ENCODE results near the gene REPS1. TPM values are rescaled to one million over a fixed set of nuclear protein-coding genes. Genes with fewer than 3 reads are reported as not detected.
"Not testable (repeated sequence)": the region's sequence is repeated elsewhere in the genome, so short reads cannot be mapped to it uniquely, and the experiment has no call there.

The REPS1 gene
- total and polyA plus RNA-seq, 5 donors from 2014 or later, result 16.1 to 55.4 (median 25.0) TPM

DNA sequence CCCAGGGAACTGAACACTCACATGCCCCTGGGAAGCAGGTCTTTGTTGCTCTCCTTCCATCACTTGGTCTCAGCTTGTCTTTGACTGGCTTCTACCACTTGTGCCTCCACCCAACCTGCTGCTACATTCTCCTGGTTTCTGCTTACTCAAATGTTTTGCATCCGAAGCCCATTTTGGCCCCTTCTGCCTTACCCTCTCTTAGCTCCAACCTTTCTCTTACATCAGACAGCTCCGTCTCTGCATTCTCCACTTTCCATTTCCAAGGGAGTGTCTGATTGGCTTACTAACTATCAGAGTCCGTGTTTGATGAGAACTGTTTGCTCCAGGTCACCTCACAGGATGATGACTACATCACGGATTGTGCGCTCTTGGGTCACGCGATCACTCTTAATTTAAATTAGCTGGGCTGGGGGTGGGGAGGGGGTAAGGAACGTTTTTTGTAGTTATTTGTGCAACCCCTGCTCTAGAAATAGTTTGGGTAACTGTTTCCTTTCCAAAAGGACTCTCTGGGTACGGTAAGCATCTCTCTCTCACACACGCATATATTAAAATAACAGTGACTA lies 39.6 kb upstream of the REPS1 start:
- ATAC-seq (ENCODE audit: low read depth in 2 of 2) (peak in 1 of 2 donors; percentile 20), DNase-seq (peak in 1 of 3 donors; percentile 70)
- peaks cover 33% of the 10 kb centered on the region for H3K4me1 ChIP-seq (ENCODE audit: control insufficient read depth, insufficient read depth, low read length, poor library complexity, severe bottlenecking)
- H3K4me1 Mint-ChIP-seq, result peaks cover 14 to 21% (median 20%) of the 10 kb centered on the region in 4 donors
- H3K36me3 Mint-ChIP-seq, result no peaks in the 10 kb centered on the region
- peak overlapping the region; percentile 89 for H3K4me3 ChIP-seq (ENCODE audit: low read depth, low read length)
- no peaks in the 10 kb centered on the region for H3K36me3 ChIP-seq (ENCODE audit: control insufficient read depth, insufficient read depth, low read length)
- no peaks in the 10 kb centered on the region for H3K9me3 ChIP-seq (ENCODE audit: control insufficient read depth in 2 of 2, low read length in 2 of 2)
- H3K27me3 Mint-ChIP-seq, result no peaks in the 10 kb centered on the region
- H3K27me3 ChIP-seq (ENCODE audit: control insufficient read depth, insufficient read depth, low read length), result no peaks in the 10 kb centered on the region
- H3K9me3 Mint-ChIP-seq, result no peaks in the 10 kb centered on the region
- peak overlapping the region; percentile 86 to 94 (median 92) for H3K27ac Mint-ChIP-seq
- peak overlapping the region; percentile 86 for H3K27ac ChIP-seq (ENCODE audit: insufficient read depth, low read length, poor library complexity, severe bottlenecking)
- peak overlapping the region in 3 of 4 donors; percentile 95 to 96 (median 95) for H3K4me3 Mint-ChIP-seq

DNA sequence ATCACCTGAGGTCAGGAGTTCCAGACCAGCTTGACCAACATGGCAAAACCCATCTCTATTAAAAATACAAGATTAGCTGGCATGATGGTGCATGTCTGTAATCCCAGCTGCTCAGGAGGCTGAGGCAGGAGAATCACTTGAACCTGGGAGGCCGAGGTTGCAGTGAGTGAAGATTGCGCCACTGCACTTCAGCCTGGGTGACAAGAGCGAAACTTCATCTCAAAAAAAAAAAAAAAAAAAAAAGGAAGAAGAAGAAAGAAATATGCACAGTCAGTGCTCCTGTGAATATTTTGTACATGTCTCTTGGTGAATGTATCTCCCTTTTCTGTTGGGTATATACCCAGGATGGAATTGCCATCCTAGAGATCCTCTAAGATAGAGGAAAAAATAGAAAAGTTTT lies 37.4 kb upstream of the REPS1 start:
- H3K4me3 ChIP-seq (ENCODE audit: low read depth, low read length); ATAC-seq (ENCODE audit: low read depth in 2 of 2); H3K9me3 ChIP-seq (ENCODE audit: control insufficient read depth in 2 of 2, low read length in 2 of 2); H3K27me3 ChIP-seq (ENCODE audit: control insufficient read depth, insufficient read depth, low read length); DNase-seq; H3K27ac Mint-ChIP-seq; H3K36me3 ChIP-seq (ENCODE audit: control insufficient read depth, insufficient read depth, low read length); H3K36me3 Mint-ChIP-seq; H3K27ac ChIP-seq (ENCODE audit: insufficient read depth, low read length, poor library complexity, severe bottlenecking); H3K27me3 Mint-ChIP-seq; H3K9me3 Mint-ChIP-seq: not testable (repeated sequence)
- peaks cover 19% of the 10 kb centered on the region for H3K4me1 ChIP-seq (ENCODE audit: control insufficient read depth, insufficient read depth, low read length, poor library complexity, severe bottlenecking)
- peak overlapping the region in 2 of 4 donors; percentile 2 to 81 for H3K4me3 Mint-ChIP-seq
- H3K4me1 Mint-ChIP-seq, result peaks cover 11 to 15% (median 13%) of the 10 kb centered on the region in 4 donors

DNA sequence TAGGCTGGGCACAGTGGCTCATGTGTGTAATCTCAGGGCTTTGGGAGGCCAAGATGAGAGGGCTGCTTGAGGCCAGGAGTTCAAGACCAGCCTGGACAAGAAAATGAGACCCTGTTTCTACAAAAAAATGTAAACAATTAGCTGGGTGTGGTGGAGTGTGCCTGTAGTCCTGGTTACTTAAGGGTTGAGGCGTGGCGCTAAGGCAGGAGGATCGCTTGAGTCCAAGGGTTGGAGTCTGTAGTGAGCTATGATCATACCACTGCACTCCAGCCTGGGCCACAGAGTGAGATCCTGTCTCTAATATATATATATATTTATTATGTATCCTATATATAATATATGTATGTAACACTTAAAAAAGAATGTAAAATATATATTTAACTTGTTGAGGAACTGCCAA lies 32.6 kb upstream of the REPS1 start:
- Histone ChIP-seq H3K9me3 (ENCODE audit: control insufficient read depth in 2 of 2, low read length in 2 of 2) (no peaks in the 10 kb centered on the region), H3K36me3 (ENCODE audit: control insufficient read depth, insufficient read depth, low read length) (no peaks in the 10 kb centered on the region), H3K27me3 (ENCODE audit: control insufficient read depth, insufficient read depth, low read length) (no peaks in the 10 kb centered on the region), H3K4me1 (ENCODE audit: control insufficient read depth, insufficient read depth, low read length, poor library complexity, severe bottlenecking) (no peaks in the 10 kb centered on the region), H3K4me3 (ENCODE audit: low read depth, low read length) (no peak overlapping the region), H3K27ac (ENCODE audit: insufficient read depth, low read length, poor library complexity, severe bottlenecking) (no peak overlapping the region)
- Mint-ChIP-seq H3K27me3 (no peaks in the 10 kb centered on the region), H3K4me1 (no peaks in the 10 kb centered on the region), H3K27ac (no peak overlapping the region), H3K9me3 (no peaks in the 10 kb centered on the region), H3K36me3 (no peaks in the 10 kb centered on the region), H3K4me3 (peak overlapping the region in 1 of 4 donors; percentile 34)
- ATAC-seq (ENCODE audit: low read depth in 2 of 2) (no peak), DNase-seq (no peak)

DNA sequence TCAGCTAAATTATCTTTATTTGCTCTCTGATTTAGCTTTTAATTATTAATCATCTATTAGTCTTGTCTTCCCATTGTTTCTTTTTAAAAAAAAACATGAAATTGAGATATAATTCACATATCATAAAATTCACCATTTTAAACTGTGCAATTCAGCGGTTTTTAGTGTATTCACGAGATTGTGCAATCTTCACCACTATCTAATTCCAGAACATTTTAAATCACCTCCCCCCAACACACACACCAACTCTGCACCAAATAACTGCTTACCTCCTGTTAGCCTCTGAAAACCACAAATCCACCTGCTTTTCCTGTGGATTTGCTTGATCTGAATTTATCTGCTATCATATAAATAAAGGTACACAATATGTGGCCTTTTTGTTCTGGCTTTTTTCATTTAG lies 31.7 kb upstream of the REPS1 start:
- peaks cover 7% of the 10 kb centered on the region for H3K27me3 Mint-ChIP-seq
- no peaks in the 10 kb centered on the region for H3K9me3 ChIP-seq (ENCODE audit: control insufficient read depth in 2 of 2, low read length in 2 of 2)
- no peak for ATAC-seq (ENCODE audit: low read depth in 2 of 2)
- no peaks in the 10 kb centered on the region for H3K27me3 ChIP-seq (ENCODE audit: control insufficient read depth, insufficient read depth, low read length)
- no peak overlapping the region for H3K27ac Mint-ChIP-seq
- no peaks in the 10 kb centered on the region for H3K4me1 ChIP-seq (ENCODE audit: control insufficient read depth, insufficient read depth, low read length, poor library complexity, severe bottlenecking)
- no peaks in the 10 kb centered on the region for H3K4me1 Mint-ChIP-seq
- no peak overlapping the region for H3K4me3 ChIP-seq (ENCODE audit: low read depth, low read length)
- no peak overlapping the region for H3K27ac ChIP-seq (ENCODE audit: insufficient read depth, low read length, poor library complexity, severe bottlenecking)
- no peaks in the 10 kb centered on the region for H3K9me3 Mint-ChIP-seq
- H3K36me3 ChIP-seq (ENCODE audit: control insufficient read depth, insufficient read depth, low read length), result no peaks in the 10 kb centered on the region
- DNase-seq, result no peak
- H3K4me3 Mint-ChIP-seq, result no peak overlapping the region
- H3K36me3 Mint-ChIP-seq, result no peaks in the 10 kb centered on the region

DNA sequence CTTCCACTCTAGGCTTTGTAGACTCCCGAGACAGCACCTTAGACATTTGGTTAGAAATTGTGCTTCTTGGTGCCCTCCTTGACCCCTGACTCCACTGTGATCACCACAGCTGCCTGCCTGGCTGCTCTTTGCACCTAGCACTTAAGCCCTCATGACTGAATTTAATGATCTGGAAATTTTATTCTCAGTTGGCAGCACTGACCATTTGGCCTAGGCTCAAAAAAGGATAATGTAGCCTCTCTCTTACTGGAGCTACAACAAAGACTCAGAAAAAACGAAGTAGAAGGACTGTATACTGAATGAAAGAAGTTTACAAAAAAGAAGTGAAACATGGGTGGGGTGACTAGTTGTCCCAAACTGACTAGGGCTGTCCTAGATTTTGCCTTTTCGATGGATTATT lies 29.2 kb upstream of the REPS1 start:
- no peaks in the 10 kb centered on the region for H3K9me3 ChIP-seq (ENCODE audit: control insufficient read depth in 2 of 2, low read length in 2 of 2)
- H3K27me3 Mint-ChIP-seq, result peaks cover 21% of the 10 kb centered on the region
- no peaks in the 10 kb centered on the region for H3K36me3 ChIP-seq (ENCODE audit: control insufficient read depth, insufficient read depth, low read length)
- DNase-seq (no peak), ATAC-seq (ENCODE audit: low read depth in 2 of 2) (no peak)
- H3K27ac ChIP-seq (ENCODE audit: insufficient read depth, low read length, poor library complexity, severe bottlenecking), result no peak overlapping the region
- H3K27me3 ChIP-seq (ENCODE audit: control insufficient read depth, insufficient read depth, low read length), result no peaks in the 10 kb centered on the region
- no peaks in the 10 kb centered on the region for H3K36me3 Mint-ChIP-seq
- no peaks in the 10 kb centered on the region for H3K4me1 Mint-ChIP-seq
- no peak overlapping the region for H3K4me3 Mint-ChIP-seq
- H3K27ac Mint-ChIP-seq, result no peak overlapping the region
- H3K4me1 ChIP-seq (ENCODE audit: control insufficient read depth, insufficient read depth, low read length, poor library complexity, severe bottlenecking), result no peaks in the 10 kb centered on the region
- H3K9me3 Mint-ChIP-seq, result no peaks in the 10 kb centered on the region
- H3K4me3 ChIP-seq (ENCODE audit: low read depth, low read length), result no peak overlapping the region

DNA sequence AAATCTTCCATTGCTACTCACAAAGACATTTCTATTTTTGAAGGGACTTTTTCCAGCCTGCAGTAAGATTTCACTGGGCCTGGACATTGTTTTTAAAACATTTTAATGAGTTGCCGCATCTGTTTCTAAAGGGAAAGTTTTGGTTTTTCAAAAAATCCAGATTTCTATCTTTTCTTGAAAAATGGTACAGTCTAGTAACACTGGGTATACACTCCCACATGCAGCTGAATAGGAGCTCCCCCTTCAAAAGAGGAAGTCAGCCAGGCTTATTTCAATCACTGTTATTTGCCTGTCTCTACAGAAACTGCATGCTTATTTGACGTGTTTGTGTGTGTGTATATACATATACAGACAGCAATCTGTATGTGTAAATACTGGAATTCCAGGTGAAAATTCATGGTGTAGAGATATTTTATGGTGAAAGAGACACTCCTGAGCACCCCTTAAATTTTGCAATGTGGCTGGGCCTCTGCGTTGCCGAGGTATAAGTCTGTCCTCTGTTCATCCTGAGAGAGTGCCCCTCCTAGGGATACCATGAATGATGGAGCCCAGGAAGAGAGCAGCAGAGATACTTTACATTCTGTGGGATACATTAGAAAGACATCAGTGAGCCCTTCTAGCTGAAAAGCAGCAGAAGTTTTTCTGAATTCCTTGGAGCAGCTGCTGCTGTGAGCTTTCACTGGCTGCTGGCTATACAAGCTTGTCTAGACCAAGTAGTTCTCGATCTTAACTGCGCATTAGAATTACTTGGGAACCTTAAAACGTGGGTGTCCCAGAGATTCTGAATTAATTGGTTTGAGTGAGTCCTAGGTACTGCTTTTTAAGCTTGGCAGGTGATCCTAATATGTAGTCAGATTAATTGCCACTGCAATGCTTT lies 28.5 kb upstream of the REPS1 start:
- H3K27me3 Mint-ChIP-seq, result peaks cover 24% of the 10 kb centered on the region
- no peaks in the 10 kb centered on the region for H3K9me3 Mint-ChIP-seq
- Histone ChIP-seq H3K9me3 (ENCODE audit: control insufficient read depth in 2 of 2, low read length in 2 of 2) (no peaks in the 10 kb centered on the region), H3K36me3 (ENCODE audit: control insufficient read depth, insufficient read depth, low read length) (no peaks in the 10 kb centered on the region), H3K4me3 (ENCODE audit: low read depth, low read length) (no peak overlapping the region), H3K4me1 (ENCODE audit: control insufficient read depth, insufficient read depth, low read length, poor library complexity, severe bottlenecking) (no peaks in the 10 kb centered on the region), H3K27me3 (ENCODE audit: control insufficient read depth, insufficient read depth, low read length) (no peaks in the 10 kb centered on the region), H3K27ac (ENCODE audit: insufficient read depth, low read length, poor library complexity, severe bottlenecking) (no peak overlapping the region)
- ATAC-seq (ENCODE audit: low read depth in 2 of 2) (no peak), DNase-seq (no peak)
- no peaks in the 10 kb centered on the region for H3K36me3 Mint-ChIP-seq
- H3K27ac Mint-ChIP-seq, result no peak overlapping the region
- H3K4me1 Mint-ChIP-seq, result no peaks in the 10 kb centered on the region
- H3K4me3 Mint-ChIP-seq, result no peak overlapping the region

DNA sequence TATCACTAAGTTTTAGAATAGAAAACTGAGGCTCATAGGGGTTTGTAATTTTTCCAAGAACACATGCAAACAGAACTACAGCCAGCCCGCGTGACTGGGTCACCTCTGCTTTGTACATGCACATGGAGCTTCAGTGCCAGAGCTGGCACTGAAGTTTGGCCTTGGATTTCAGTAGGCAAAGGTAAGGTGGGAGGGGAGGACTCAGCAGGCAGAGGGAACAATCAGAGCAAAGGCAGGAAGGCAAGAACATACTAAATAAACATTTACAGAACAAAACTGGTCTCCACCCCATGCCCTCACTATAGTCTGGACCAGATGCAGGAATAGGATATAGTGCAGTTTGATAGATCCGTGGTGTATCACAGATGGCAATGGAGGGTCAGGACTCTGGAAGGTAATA lies 26.9 kb upstream of the REPS1 start:
- Mint-ChIP-seq H3K4me3 (no peak overlapping the region), H3K4me1 (no peaks in the 10 kb centered on the region), H3K27me3 (peaks cover 28% of the 10 kb centered on the region), H3K9me3 (no peaks in the 10 kb centered on the region), H3K36me3 (no peaks in the 10 kb centered on the region), H3K27ac (no peak overlapping the region)
- no peak for ATAC-seq (ENCODE audit: low read depth in 2 of 2)
- Histone ChIP-seq H3K36me3 (ENCODE audit: control insufficient read depth, insufficient read depth, low read length) (no peaks in the 10 kb centered on the region), H3K27ac (ENCODE audit: insufficient read depth, low read length, poor library complexity, severe bottlenecking) (no peak overlapping the region), H3K4me3 (ENCODE audit: low read depth, low read length) (no peak overlapping the region), H3K9me3 (ENCODE audit: control insufficient read depth in 2 of 2, low read length in 2 of 2) (no peaks in the 10 kb centered on the region), H3K27me3 (ENCODE audit: control insufficient read depth, insufficient read depth, low read length) (no peaks in the 10 kb centered on the region), H3K4me1 (ENCODE audit: control insufficient read depth, insufficient read depth, low read length, poor library complexity, severe bottlenecking) (no peaks in the 10 kb centered on the region)
- no peak for DNase-seq
